CD4-positive, alpha-beta T cell treated with Interleukin-21 for 1 hour (primary cell): Measurements from ENCODE around the gene ANAPC2.

Source experiments
- DNase-seq: peaks from one replicate; pipeline ENCODE4 v3.0.0-alpha.2; 2020

The ANAPC2 gene

GRCh38 chr9:137191691-137192447, 3.5 kb upstream of the ANAPC2 start:
- no peak for DNase-seq

GRCh38 chr9:137191245-137191644, 2.9 kb upstream of the ANAPC2 start:
- no peak for DNase-seq

- no peak for DNase-seq
Measured at GRCh38 chr9:137190315-137190856, 2.0 kb upstream of the ANAPC2 start.

- no peak for DNase-seq
Measured at GRCh38 chr9:137189297-137190295, 1.2 kb upstream of the ANAPC2 start.

GRCh38 chr9:137188086-137188489, 272 bp downstream of the ANAPC2 start:
- no peak for DNase-seq

GRCh38 chr9:137187386-137187785, 974 bp downstream of the ANAPC2 start:
- no peak for DNase-seq

GRCh38 chr9:137186385-137186784, 2.0 kb downstream of the ANAPC2 start:
- no peak for DNase-seq

GRCh38 chr9:137185921-137186320, 2.4 kb downstream of the ANAPC2 start:
- DNase-seq = no peak

- no peak for DNase-seq
Measured at GRCh38 chr9:137184881-137185660, 3.3 kb downstream of the ANAPC2 start.

GRCh38 chr9:137183980-137184595, 4.3 kb downstream of the ANAPC2 start:
- DNase-seq = no peak

GRCh38 chr9:137182836-137183235, 5.5 kb downstream of the ANAPC2 start:
- no peak for DNase-seq

GRCh38 chr9:137181680-137182079, 6.7 kb downstream of the ANAPC2 start:
- DNase-seq = no peak

GRCh38 chr9:137180491-137180890, 7.9 kb downstream of the ANAPC2 start:
- no peak for DNase-seq

GRCh38 chr9:137179761-137180160, 8.6 kb downstream of the ANAPC2 start:
- DNase-seq = no peak

- no peak for DNase-seq
Measured at GRCh38 chr9:137178939-137179630, 9.3 kb downstream of the ANAPC2 start.

GRCh38 chr9:137178201-137178938, 10.0 kb downstream of the ANAPC2 start:
- DNase-seq = no peak

- peak; percentile 35 for DNase-seq
Measured at GRCh38 chr9:137176302-137177182, 11.8 kb downstream of the ANAPC2 start.

GRCh38 chr9:137175345-137175961, 12.9 kb downstream of the ANAPC2 start:
- DNase-seq = no peak

GRCh38 chr9:137174722-137175293, 13.6 kb downstream of the ANAPC2 start:
- no peak for DNase-seq
